GM12873 (cell line): Measurements from ENCODE around the gene ZNF384.

Source experiments
- TF ChIP-seq, protein P1 (sequence below): IDR thresholded peaks from 2 replicates; pipeline ENCODE4 v1.5.1; 2012; ENCODE audit warnings: low read depth, mild to moderate bottlenecking, moderate library complexity, low read length, control low read depth; ENCODE audit not compliant: insufficient read depth; ENCODE audit errors: missing control alignments

ZNF384 gene

DNA sequence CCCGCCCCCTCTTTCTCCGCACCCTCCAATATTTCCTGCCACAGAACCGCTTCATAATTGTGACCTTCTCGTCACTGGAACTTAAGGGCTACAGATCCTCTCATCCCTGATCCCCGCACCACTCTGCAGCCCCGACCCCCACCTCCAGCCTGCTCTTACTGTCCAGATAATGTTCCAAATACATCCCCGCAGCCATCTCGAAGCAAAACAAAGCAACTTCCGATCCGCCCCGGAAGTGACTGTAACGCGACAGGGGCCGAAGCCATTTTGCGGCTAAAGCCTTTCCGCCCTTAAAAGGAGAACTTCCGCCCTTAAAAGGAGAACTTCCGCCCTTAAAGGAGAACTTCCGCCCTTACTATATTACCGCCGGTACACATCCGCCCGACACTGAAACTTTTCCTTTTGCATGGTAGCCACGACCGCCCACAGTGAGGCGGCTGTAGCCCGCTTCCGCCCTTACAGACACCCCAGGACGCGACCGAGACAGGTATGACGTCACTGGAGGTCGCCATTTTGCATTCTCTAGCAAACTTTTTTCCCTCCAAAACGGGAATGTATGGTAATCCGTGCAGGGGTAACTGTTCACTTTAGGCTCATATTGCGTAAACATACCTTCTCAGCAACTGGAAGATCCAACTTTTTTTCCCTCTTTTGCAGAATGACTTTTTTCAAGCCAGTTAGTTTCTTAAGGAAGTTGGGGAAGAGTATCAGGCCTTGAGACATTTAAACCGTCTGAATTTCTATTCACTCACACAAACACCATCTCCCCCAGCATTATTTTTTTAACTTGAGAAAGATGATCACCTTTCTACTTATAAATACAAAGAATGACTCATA lies 26.1 kb downstream of the ZNF384 start, which contains the start of gene ING4:
Gene ING4, minus strand, starts transcription at position 214 of the 837 bp plus-strand sequence. Its CDS starts 18 bp downstream, at position 196.
- TF ChIP-seq, protein P1, sequence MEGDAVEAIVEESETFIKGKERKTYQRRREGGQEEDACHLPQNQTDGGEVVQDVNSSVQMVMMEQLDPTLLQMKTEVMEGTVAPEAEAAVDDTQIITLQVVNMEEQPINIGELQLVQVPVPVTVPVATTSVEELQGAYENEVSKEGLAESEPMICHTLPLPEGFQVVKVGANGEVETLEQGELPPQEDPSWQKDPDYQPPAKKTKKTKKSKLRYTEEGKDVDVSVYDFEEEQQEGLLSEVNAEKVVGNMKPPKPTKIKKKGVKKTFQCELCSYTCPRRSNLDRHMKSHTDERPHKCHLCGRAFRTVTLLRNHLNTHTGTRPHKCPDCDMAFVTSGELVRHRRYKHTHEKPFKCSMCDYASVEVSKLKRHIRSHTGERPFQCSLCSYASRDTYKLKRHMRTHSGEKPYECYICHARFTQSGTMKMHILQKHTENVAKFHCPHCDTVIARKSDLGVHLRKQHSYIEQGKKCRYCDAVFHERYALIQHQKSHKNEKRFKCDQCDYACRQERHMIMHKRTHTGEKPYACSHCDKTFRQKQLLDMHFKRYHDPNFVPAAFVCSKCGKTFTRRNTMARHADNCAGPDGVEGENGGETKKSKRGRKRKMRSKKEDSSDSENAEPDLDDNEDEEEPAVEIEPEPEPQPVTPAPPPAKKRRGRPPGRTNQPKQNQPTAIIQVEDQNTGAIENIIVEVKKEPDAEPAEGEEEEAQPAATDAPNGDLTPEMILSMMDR: no peak

DNA sequence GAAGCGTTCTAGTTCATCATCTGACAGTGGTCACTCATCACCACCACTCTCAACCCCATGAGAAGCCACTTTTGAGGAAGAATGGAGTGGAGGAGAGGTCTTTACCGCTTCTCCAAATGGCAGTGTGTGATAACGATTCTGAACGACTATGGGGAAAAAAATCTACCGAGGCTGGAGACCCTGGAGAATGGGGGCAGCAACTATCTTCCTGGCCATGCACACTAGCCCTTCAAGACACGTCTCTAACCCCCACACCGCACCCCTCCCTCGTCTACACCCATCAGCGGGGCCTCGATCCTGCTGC lies 26.6 kb downstream of the ZNF384 start:
- TF ChIP-seq, protein P1: no peak

DNA sequence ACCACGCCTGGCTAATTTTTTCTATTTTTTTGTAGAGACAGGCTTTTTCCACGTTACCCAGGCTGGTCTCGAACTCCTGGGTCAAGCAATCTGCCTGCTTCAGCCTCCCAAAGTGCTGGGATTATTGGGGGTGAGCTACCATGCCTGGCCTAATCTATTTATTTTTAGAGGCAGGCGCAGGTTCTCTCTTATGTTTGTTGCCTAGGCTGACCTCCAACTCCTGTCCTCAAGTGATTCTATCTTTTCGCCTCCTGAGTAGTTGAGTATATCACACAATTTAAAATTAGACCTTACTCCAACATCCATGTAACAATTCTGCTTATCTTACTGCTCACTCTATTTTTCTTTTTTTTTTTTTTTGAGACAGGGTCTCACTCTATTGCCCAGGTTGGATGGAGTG lies 35.2 kb downstream of the ZNF384 start:
- TF ChIP-seq, protein P1: no peak

DNA sequence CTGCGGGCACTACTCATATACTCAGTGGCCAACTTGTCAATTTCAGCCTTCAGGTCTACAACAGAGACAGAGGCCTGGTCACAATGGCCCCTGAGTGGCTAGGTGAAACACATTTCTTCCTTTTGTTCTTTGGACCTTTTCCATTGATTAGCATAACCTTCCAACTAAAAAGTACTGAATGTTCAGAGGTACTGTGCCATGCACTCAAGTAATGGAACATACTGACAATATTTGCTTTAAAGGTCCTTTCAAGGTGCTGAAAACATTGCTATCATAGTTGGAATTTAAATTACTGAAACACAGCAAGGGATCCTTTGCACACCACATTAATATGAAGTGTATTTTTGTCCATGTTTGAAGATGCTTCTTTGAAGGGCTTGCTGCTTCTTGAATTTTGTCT lies 35.8 kb downstream of the ZNF384 start:
- TF ChIP-seq, protein P1: no peak

DNA sequence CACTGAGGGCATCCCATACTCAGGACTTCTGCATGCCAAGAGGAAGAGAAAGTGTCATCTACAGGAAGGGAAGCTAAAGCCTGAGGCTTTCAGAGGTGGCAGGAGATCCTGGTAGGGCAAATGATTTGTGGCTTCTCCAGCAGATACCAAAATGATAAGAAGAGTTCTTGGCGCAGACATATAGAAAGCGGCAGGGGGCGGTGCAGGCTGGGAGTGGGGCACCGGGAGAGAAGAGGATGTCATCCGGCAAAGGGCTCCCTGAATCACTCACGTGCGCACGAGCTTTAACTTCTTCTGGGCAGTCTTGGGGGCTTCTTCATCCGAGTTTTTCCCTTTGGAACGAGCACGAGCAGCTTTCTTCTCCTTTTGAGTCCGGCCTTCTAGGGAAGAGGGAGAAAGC lies 36.8 kb downstream of the ZNF384 start:
- TF ChIP-seq, protein P1: no peak

DNA sequence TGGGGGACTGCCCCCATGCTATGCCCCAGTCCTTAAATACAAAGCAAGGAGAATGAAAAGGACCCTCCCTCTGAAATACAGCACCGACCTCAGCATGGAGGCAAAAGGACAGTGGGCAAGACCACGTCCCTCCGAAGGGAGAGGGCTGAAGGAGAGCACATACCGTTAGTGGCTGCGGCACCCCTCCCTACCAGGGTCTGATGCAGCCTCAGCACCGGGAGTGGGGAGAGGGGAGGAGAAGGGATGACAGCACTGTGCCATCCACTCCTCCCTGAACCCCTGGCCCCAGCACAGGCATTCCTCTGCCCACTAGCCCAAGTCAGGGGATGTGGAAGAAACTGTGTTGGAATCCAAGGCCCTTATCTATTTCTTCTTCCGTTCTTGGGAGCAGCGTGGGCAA lies 38.3 kb downstream of the ZNF384 start:
- TF ChIP-seq, protein P1: no peak

DNA sequence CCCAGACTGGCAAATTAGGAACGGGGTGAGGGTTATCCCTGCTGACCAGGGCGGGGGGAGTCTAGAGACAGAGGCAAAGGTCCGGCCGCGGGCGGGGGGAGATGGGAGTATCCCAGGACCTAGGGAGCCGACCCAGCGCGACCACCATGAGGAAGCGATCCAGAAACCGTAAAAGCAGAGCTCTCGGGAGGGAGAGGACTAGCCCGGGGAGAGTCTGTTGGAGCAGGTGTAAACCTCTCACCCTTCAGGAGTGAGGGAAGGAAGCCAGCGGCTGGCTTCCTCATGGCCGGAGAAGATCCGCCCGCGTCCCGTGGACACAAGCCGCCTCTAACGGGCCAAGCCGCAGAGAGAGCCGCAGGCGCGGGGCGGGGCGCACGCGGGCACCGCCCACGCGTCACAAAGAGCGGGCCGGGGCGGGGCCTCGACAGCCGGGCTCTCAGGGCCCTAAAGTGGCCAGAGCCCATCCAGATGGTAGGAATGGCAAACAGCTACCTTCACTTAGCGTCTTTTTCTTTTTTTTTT lies 42.0 kb downstream of the ZNF384 start, which contains the start of gene ACRBP:
Gene ACRBP, minus strand, starts transcription at position 350 of the 522 bp plus-strand sequence. Its CDS starts 66 bp downstream, at position 284.
- TF ChIP-seq, protein P1: no peak
